Activated CD4-positive, alpha-beta T cell treated with anti-CD3 and anti-CD28 coated beads for 1 hour (primary cell): ENCODE results near the gene IMMP2L.

Source experiments
- DNase-seq: peaks from one replicate; pipeline ENCODE4 v3.0.0-alpha.2; 2020

Gene IMMP2L

GRCh38 chr7:111012799-111013675 lies 549.3 kb downstream of the IMMP2L start:
- DNase-seq = no peak

GRCh38 chr7:111012149-111012548 lies 550.1 kb downstream of the IMMP2L start:
- DNase-seq = no peak

- no peak for DNase-seq
Observed at GRCh38 chr7:111011520-111011919, 550.8 kb downstream of the IMMP2L start.

GRCh38 chr7:111010798-111011197 lies 551.5 kb downstream of the IMMP2L start:
- DNase-seq = no peak

DNA sequence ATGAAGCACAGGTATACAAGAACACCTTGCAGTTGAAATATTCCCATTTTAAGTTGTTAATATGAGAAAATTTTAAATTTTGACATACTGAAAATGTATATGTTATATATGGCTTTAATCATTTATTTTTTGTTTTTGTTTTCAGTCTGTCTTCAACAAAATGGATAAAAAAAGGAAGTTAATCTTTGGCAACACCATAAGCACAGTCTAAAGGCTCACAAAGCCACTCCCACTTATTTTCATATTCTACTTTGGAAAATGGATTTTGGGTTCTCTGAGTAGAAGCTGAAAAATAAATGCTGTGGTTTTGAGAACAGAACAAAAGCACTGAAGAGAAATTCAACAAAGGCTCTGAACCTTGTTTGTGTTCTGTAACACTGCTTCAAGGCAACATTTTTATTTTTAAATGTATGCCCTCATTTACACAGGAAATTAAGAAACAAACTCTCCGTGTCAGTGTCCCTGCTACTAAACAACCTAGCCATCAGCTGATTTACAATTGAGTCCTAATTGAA lies 552.7 kb downstream of the IMMP2L start:
- no peak for DNase-seq

DNA sequence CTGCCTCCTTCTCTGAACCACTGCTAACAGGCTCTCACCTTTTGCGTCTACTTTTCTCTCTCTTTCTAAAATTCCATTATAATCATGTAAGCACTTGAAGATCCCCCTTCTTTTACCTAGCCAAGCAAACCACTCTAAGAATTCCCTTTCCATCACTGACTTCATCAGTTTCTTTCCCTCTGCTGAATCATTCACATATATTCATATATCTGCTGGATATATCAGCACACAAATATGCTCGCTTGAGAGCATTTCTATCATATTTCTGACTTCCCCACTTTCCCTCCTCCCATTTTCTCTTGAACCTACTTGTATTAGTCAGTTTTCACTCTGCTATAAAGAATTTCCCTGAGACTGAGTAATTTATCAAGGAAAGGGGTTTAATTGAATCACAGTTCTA lies 555.6 kb downstream of the IMMP2L start:
- no peak for DNase-seq

DNA sequence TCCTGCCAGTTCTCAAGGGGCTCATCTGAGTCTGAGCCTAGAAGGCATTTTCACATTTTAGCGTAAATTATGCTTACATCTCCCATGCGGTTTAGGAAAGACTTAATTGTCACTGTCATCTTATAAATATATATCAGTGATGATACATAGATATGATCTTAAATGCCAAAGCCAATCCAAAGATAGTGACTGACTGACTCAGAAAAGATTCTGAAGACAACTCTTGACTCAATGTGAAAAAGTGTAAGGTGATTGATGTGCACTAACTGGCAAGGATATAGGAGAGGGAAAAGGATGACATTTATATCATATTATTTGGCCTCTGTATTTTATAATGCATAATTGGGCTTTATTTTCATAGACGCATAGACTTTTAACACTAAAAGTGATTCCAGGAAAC lies 556.3 kb downstream of the IMMP2L start:
- no peak for DNase-seq

- DNase-seq = no peak
Observed at GRCh38 chr7:111005445-111005844, 556.8 kb downstream of the IMMP2L start.

GRCh38 chr7:111004310-111004901 lies 557.9 kb downstream of the IMMP2L start:
- no peak for DNase-seq

DNA sequence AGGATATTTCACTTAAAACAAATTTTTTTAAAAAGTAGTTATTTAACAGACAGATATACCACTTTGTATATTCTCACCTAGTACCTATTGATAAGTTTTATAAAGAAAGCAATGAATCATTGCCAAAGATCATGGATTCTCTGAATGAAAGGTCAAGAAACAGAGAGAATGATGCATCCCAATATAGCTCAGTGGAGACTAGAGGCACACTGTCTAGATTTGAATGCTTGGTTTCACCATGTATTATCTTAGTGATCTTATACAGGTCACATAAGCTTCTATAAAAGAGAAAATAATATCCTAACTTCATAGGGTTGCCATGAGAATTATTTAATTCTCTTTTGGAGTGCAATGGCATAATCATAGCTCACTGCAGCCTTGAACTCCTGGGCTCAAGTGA lies 558.4 kb downstream of the IMMP2L start:
- DNase-seq = no peak

GRCh38 chr7:110994028-110994967 lies 568.0 kb downstream of the IMMP2L start:
- DNase-seq = no peak

GRCh38 chr7:110988890-110989501 lies 573.3 kb downstream of the IMMP2L start:
- no peak for DNase-seq

DNA sequence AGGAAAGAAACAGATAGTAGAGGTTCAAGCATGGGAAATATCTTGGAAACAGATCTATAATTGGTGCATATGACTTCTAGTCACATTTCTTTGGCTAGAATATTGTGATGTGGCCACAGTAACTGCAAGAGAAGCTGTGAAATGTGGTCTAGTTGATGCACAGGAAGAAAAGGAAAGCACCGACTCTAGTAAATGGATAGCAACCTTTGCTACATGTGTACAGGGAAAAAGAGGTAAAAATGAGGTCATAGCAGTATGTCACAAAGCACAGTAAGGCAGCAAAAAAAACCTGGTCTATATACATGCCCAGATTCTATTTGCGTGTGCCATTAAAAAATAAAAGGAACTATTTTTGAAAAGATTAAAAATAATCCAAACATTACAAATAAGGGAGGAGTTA lies 573.9 kb downstream of the IMMP2L start:
- DNase-seq = no peak

DNA sequence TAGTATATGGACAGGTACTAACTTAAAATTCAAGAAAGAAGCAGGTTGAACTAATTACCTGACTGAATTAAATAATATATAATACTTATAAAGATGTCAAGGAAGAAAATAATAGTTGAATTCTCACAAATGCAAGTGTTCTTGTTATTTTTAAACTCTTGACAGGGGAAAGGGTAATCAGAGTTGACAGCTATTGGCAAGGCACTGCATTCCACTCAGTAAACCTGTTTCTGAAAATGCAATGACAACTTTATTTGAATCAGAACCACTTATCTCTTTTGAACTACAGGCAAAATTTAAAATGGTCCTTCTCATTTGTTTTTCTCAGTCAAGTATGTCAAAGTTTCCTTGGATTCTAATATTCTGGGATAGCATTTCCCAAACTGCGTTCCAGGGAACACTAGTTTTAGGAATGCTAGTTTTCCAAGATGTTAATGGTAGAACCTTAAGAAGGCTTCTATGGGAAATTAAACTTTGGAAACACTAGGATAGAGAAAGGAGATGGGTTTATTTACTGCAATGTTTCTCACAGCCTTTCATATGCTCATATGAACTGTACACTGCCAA lies 575.1 kb downstream of the IMMP2L start:
- DNase-seq = no peak

DNA sequence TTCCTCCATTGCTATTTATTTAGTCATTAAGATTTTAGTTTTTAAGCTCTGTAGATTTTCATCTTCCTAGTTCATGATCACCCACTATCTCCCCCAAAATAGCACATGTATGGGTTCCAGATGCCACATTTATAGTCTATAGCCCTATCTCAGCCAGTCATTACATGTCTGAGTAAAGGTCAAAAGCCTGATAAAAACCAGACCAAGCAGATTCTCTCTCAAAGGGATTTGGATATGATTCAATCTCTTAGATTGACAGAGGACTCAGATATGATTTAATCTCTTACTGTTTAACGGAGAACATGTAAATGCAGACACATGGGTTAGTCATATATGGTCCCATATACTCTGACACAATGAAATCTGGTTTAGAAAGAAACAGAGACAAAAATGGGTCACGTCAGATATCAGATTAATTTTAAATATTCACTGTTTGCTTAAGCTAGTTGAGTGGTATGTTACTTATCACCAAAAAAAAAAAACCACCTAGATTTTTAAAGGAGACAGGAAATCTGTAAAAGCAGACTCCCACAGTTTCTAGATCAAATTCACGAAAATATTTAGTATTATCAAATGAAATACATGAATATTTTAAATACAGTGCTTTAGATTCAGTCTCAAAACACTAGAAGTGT lies 578.4 kb downstream of the IMMP2L start:
- DNase-seq = no peak

GRCh38 chr7:110977127-110977737 lies 585.1 kb downstream of the IMMP2L start:
- DNase-seq = no peak

DNA sequence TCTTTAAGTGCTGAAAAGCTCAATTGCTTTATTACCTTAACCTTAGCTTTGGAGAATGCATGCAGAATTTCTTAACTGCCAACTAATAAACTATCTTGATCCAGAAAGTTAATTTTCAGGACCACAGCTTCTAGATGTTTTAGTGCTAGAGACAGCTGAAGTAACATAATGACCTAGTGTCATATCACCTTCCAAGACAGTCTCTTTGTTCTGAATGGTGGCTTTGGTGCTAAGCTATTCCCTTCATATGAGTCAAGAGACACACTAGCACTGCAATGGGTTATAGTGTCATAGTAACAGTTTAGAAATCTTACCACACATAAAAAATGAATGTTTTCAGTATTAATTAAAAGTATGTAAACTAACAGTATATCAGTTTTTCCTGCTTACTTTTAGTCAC lies 586.8 kb downstream of the IMMP2L start:
- no peak for DNase-seq

DNA sequence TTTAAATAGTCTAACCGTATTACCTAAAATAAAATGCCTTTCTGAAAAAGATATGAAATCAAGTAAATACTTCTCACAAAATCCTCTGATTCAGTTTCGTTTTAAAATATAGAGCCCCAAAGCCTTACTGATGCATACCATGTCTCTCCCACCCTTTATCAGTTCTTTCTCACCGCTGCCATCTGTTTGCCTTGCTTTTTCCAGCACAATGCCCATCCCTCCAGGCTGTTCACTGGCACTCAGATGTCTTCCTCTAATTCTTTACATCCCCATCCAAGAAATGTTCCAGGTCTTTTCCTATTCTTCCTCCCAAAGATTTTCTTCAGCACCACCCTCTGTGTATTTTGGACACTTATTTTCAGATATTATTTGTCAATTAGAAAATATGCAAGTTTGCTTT lies 587.9 kb downstream of the IMMP2L start:
- no peak for DNase-seq

DNA sequence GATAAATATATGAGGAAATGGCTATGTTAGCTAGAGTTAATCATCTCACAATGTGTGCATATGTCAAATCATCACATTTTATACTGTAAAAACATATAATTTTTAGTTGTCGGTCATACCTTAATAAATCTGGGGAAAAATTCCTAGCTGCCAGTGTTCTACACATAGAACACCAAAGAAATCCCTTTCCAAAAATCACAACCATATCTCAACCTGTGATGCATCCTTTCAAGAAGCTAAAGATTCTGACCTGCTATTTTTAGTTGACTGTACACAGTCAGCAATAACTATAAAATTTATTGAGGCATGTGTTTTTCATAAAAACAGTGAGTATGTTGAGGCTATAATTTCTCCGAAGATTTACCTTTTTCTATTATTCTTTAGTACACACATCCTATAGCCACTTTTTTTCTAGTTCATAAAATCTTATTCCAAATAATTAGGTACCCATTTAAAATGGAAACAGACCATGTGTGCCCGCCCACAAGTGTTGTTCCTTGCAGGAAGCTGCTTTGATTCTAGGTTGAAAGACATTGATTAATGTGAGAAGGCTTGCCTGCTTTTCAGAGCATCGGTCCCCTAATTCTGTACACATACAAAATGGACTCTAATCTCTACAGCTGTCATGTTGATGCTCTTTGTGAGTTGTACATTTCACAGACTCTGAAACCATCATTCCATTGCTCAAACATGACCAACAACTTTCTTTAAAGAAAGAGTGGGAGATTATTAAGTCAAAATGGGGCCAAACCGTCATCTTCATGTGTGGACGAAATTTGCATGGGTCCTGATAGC lies 588.9 kb downstream of the IMMP2L start:
- no peak for DNase-seq

- no peak for DNase-seq
Observed at GRCh38 chr7:110964775-110965174, 597.5 kb downstream of the IMMP2L start.

DNA sequence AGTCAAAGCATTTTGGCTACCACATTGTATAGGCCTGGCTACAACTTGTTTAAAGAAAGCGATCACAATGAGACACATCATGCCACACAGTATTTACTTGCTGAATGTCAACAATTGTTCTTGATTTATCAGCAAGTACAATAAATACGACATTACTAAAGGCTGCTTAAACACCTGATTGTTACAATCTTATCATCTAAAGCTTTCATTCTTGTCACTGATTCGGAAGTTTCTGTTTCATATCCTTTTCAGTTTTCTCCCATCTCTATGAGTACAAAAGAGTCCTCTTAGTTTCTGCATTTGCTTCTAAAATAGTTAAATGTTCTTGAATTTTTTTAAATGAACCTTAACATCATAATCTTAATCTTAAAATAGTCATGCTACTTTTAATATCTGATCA lies 599.5 kb downstream of the IMMP2L start:
- DNase-seq = no peak
